ENCODE results near the gene PLCB4.

DNA sequence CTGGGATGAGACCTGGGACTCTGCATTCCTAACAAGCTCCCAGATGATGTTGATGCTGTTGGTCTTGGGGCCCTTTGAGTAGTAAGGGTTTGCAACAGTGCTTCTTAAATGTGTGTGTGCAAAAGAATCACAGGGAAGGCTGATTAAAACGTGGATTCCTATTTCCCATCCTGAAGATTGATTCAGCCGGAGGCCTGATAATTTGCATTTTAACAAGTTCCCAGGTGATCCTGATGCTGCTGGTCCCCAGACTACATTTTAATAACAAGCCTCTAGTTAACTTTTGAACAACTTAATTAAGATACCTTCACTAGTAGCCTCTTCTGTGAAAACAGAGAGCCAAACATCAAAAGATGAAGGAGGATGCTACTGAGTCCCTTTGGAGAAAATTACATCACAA, 289.1 kb downstream of the PLCB4 start:
- TF ChIP-seq POLR2A (IDR thresholded peaks at IDR 0.05) (no peak), POLR2AphosphoS5 (IDR thresholded peaks at IDR 0.05) (no peak)
- TF ChIP-seq, protein P1, sequence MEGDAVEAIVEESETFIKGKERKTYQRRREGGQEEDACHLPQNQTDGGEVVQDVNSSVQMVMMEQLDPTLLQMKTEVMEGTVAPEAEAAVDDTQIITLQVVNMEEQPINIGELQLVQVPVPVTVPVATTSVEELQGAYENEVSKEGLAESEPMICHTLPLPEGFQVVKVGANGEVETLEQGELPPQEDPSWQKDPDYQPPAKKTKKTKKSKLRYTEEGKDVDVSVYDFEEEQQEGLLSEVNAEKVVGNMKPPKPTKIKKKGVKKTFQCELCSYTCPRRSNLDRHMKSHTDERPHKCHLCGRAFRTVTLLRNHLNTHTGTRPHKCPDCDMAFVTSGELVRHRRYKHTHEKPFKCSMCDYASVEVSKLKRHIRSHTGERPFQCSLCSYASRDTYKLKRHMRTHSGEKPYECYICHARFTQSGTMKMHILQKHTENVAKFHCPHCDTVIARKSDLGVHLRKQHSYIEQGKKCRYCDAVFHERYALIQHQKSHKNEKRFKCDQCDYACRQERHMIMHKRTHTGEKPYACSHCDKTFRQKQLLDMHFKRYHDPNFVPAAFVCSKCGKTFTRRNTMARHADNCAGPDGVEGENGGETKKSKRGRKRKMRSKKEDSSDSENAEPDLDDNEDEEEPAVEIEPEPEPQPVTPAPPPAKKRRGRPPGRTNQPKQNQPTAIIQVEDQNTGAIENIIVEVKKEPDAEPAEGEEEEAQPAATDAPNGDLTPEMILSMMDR (IDR thresholded peaks at IDR 0.05) = no peak

Data from transverse colon (tissue), 4 donors.